Endothelial cell of umbilical vein (primary cell): ENCODE data around the gene LSM7. TPM values are rescaled to one million over a fixed set of nuclear protein-coding genes. Genes with fewer than 3 reads are reported as not detected.

ENCODE experiments used
- BruUV-seq: library from RNA; stranded (reverse); fragments of 400-500 nt; replicated peaks from 2 replicates; lab custom pipeline; 2021; lab: Mats Ljungman, UMichigan
- CTCF ChIA-PET: fragments of 300-600, 350-600 bp; sonication (Branson Sonifier 250); formaldehyde crosslinking; loops from one replicate; lab custom pipeline; 2021; ENCODE audit warnings: antibody characterized with exemption, inconsistent platforms; lab: Charles Lee
- POLR2A ChIA-PET: fragments of 300-600, 350-600 bp; sonication (Branson Sonifier 250); formaldehyde crosslinking; loops from one replicate; lab custom pipeline; 2021; ENCODE audit warnings: antibody characterized with exemption, inconsistent platforms; lab: Charles Lee
- DNase-seq: peaks from one replicate; pipeline ENCODE4 v3.0.0-alpha.2; 2011; ENCODE audit warnings: low read depth, low spot score
- FAIRE-seq: peaks from 2 replicates; lab custom pipeline; 2011; peaks lifted over from hg19 to GRCh38; lab: Jason Lieb, UNC
- H2AFZ ChIP-seq: 2 replicates; pipeline ENCODE4 v1.6.0; 2012; ENCODE audit warnings: low read depth, low read length, control low read depth, inconsistent platforms
- H3K27ac ChIP-seq: 2 replicates; pipeline ENCODE4 v1.5.1; 2011; ENCODE audit warnings: low read depth, mild to moderate bottlenecking, control low read depth, low read length, moderate library complexity; ENCODE audit not compliant: insufficient read depth
- H3K27me3 ChIP-seq, 2 experiments: 2 replicates each; pipeline versions ENCODE4 v1.6.0 to v1.6.1; 2011; ENCODE audit warnings: low read length in 2 of 2, mixed read lengths in 1 of 2; ENCODE audit not compliant: control insufficient read depth in 2 of 2, insufficient read depth in 2 of 2
- H3K36me3 ChIP-seq, 2 experiments: 2 replicates in 1 of 2; 3 replicates in 1 of 2; pipeline ENCODE4 v1.5.1; 2011; ENCODE audit warnings: low read length in 2 of 2, mild to moderate bottlenecking in 1 of 2, moderate library complexity in 1 of 2; ENCODE audit not compliant: control insufficient read depth in 2 of 2, insufficient read depth in 2 of 2; ENCODE audit errors: extremely low read depth in 1 of 2
- H3K4me1 ChIP-seq: 3 replicates; pipeline ENCODE4 v1.5.1; 2011; ENCODE audit warnings: mild to moderate bottlenecking, low read length; ENCODE audit not compliant: control insufficient read depth, insufficient read depth; ENCODE audit errors: extremely low read depth
- H3K4me2 ChIP-seq: 2 replicates; pipeline ENCODE4 v1.6.1; 2011; ENCODE audit warnings: low read length, control low read depth, mixed read lengths; ENCODE audit not compliant: insufficient read depth
- H3K4me3 ChIP-seq, 3 experiments: fragments of 200-600 bp in 1 of 3; sonication (generic), shearing (Covaris generic) in 1 of 3; replicated peaks in 1 of 3; 2 replicates each; pipeline ENCODE4 v1.5.1; 2011 to 2016; ENCODE audit warnings: control low read depth in 3 of 3, low read length in 3 of 3, mild to moderate bottlenecking in 2 of 3, inconsistent platforms in 1 of 3, low read depth in 1 of 3, moderate library complexity in 1 of 3; ENCODE audit not compliant: insufficient read depth in 1 of 3
- H3K79me2 ChIP-seq: 2 replicates; pipeline ENCODE4 v1.6.0; 2012; ENCODE audit warnings: low read length, inconsistent platforms; ENCODE audit not compliant: control insufficient read depth, insufficient read depth
- H3K9ac ChIP-seq: replicated peaks from 2 replicates; pipeline ENCODE3; 2011; ENCODE audit warnings: low read length, control low read depth; ENCODE audit not compliant: insufficient read depth; ENCODE audit errors: extremely low read depth
- H3K9me1 ChIP-seq: replicated peaks from 3 replicates; pipeline ENCODE4 v1.6.0; 2011; ENCODE audit warnings: mild to moderate bottlenecking, low read length; ENCODE audit not compliant: control insufficient read depth, insufficient read depth; ENCODE audit errors: extremely low read depth
- H3K9me3 ChIP-seq: replicated peaks from 2 replicates; pipeline ENCODE4 v1.5.1; 2012; ENCODE audit warnings: low read length, inconsistent platforms; ENCODE audit not compliant: control insufficient read depth, insufficient read depth
- H4K20me1 ChIP-seq: replicated peaks from 2 replicates; pipeline ENCODE3; 2011; ENCODE audit warnings: mild to moderate bottlenecking, low read length; ENCODE audit not compliant: control insufficient read depth, insufficient read depth; ENCODE audit errors: extremely low read depth
- EZH2 ChIP-seq: IDR thresholded peaks from 2 replicates; pipeline ENCODE4 v1.6.1; 2012; ENCODE audit warnings: borderline replicate concordance, low read depth, mild to moderate bottlenecking, moderate library complexity, low read length, inconsistent platforms; ENCODE audit not compliant: severe bottlenecking
- FOS ChIP-seq: IDR thresholded peaks from 2 replicates; pipeline ENCODE4 v1.6.1; 2011; ENCODE audit warnings: mild to moderate bottlenecking, low read length, moderate library complexity, borderline replicate concordance; ENCODE audit not compliant: insufficient read depth
- GATA2 ChIP-seq: IDR thresholded peaks from 2 replicates; pipeline ENCODE4 v1.7.0; 2011; ENCODE audit warnings: low read depth, mild to moderate bottlenecking, moderate library complexity, mixed read lengths, low read length; ENCODE audit not compliant: insufficient read length, insufficient read depth
- JUN ChIP-seq: IDR thresholded peaks from 2 replicates; pipeline ENCODE4 v1.6.1; 2011; ENCODE audit warnings: borderline replicate concordance, low read depth; ENCODE audit not compliant: insufficient read length, insufficient read depth
- MYC ChIP-seq: IDR thresholded peaks from one replicate; pipeline ENCODE4 v1.6.1; 2011; ENCODE audit warnings: mild to moderate bottlenecking, low read depth, low read length
- POLR2A ChIP-seq: IDR thresholded peaks from 2 replicates; pipeline ENCODE4 v1.6.1; 2012; ENCODE audit warnings: low read depth, mild to moderate bottlenecking, control low read depth, low read length
- POLR2AphosphoS5 ChIP-seq: IDR thresholded peaks from 2 replicates; pipeline ENCODE4 v1.6.1; 2012; ENCODE audit warnings: low read depth, mild to moderate bottlenecking, control low read depth, low read length, moderate library complexity; ENCODE audit not compliant: insufficient read depth
- dilution Hi-C: fragments of 300-500 bp; cut with MboI; formaldehyde crosslinking; loops from one replicate; pipeline ENCODE4 v1.15.0; 2019; ENCODE audit warnings: low sequenced_read_pairs; ENCODE audit not compliant: extremely low pct_ligation_motif_present
- intact Hi-C: fragments of 100-400 bp; cut with micrococcal nuclease; formaldehyde crosslinking; loops from one replicate; pipeline ENCODE4 v1.10.0; 2022
- polyA plus RNA-seq, 4 experiments: library from polyadenylated mRNA; depleted of rRNA in 3 of 4; stranded (reverse) in 3 of 4; unstranded in 1 of 4; fragments of >200 nt; gene quantifications; 2 replicates each; pipeline versions ENCODE4 v1.2.1 to v1.2.3, GENCODE V29; 2011 to 2012; ENCODE audit warnings: missing spikeins in 1 of 4
- total RNA-seq: library from RNA; stranded (reverse); gene quantifications from 2 replicates; pipeline ENCODE4 v1.2.3, GENCODE V29; 2021
- TF ChIP-seq, protein P1 (sequence below): IDR thresholded peaks from 2 replicates; pipeline ENCODE4 v1.6.1; 2011; ENCODE audit not compliant: insufficient read depth, insufficient read length
- TF ChIP-seq, protein P2 (sequence below), 2 donors: IDR thresholded peaks; 1 replicate in 1 of 2; 2 replicates in 1 of 2; pipeline ENCODE4 v1.5.1; 2011; ENCODE audit warnings: low read length in 2 of 2, mild to moderate bottlenecking in 2 of 2, moderate library complexity in 2 of 2, control low read depth in 1 of 2, inconsistent platforms in 1 of 2, low read depth in 1 of 2; ENCODE audit not compliant: insufficient read depth in 1 of 2; ENCODE audit errors: extremely low read depth in 1 of 2

LSM7 gene
- total and polyA plus RNA-seq, 2 donors (not counting 3 experiments of a cell fraction or from before 2014, with no cell fraction given): 124 to 673 TPM

DNA sequence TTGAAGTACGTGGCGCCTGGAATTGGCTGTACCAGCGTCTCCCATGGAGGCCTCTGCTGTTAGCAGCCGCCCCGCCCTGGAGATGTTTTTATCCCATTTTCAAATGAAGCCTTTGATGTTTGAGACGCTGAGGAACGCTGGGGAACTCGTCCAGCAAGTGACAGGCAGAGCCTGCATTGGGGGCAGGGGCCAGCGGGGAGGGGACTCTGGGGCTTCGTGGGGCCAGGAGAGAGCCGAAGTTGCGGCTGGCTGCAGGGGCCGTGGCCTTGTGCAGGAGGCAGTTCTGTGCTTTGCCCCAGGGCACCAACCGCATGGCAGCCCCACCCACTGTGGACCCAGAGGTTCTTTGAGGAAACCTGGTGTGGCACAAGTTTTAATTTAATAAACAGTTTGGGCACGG, 13.6 kb upstream of the LSM7 start:
- CTCF ChIA-PET: no interaction called here
- no peak for FAIRE-seq

More for the DNA sequence above, 13.6 kb upstream of the LSM7 start:
- no peak overlapping the region for H2AFZ ChIP-seq
- TF ChIP-seq, protein P1, sequence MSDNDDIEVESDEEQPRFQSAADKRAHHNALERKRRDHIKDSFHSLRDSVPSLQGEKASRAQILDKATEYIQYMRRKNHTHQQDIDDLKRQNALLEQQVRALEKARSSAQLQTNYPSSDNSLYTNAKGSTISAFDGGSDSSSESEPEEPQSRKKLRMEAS: no peak
- TF ChIP-seq JUN (no peak), GATA2 (no peak), EZH2 (no peak), FOS (no peak), POLR2AphosphoS5 (no peak), MYC (no peak), POLR2A (no peak)
- TF ChIP-seq, protein P2, sequence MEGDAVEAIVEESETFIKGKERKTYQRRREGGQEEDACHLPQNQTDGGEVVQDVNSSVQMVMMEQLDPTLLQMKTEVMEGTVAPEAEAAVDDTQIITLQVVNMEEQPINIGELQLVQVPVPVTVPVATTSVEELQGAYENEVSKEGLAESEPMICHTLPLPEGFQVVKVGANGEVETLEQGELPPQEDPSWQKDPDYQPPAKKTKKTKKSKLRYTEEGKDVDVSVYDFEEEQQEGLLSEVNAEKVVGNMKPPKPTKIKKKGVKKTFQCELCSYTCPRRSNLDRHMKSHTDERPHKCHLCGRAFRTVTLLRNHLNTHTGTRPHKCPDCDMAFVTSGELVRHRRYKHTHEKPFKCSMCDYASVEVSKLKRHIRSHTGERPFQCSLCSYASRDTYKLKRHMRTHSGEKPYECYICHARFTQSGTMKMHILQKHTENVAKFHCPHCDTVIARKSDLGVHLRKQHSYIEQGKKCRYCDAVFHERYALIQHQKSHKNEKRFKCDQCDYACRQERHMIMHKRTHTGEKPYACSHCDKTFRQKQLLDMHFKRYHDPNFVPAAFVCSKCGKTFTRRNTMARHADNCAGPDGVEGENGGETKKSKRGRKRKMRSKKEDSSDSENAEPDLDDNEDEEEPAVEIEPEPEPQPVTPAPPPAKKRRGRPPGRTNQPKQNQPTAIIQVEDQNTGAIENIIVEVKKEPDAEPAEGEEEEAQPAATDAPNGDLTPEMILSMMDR (IDR thresholded peaks at IDR 0.05; ENCODE audit: extremely low read depth in 1 of 2, insufficient read depth in 1 of 2, low read depth in 1 of 2, low read length in 2 of 2): no peak
- H3K9me1 ChIP-seq: no peaks in the 10 kb centered on the region
- H3K27me3 ChIP-seq: no peaks in the 10 kb centered on the region
- H3K36me3 ChIP-seq: peaks cover 0 to 3% of the 10 kb centered on the region in 2 experiments
- no peaks in the 10 kb centered on the region for H3K79me2 ChIP-seq
- POLR2A ChIA-PET: no interaction called here
- no peak for DNase-seq
- H3K27ac ChIP-seq: no peak overlapping the region
- intact Hi-C loops: no loop called here
- no peaks in the 10 kb centered on the region for H4K20me1 ChIP-seq
- H3K9ac ChIP-seq: no peak overlapping the region
- no TSS peak for BruUV-seq
- H3K4me1 ChIP-seq: no peaks in the 10 kb centered on the region
- H3K4me3 ChIP-seq: no peak overlapping the region
- dilution Hi-C loops: no loop called here
- H3K9me3 ChIP-seq: no peaks in the 10 kb centered on the region
- H3K4me2 ChIP-seq: no peak overlapping the region
